Measurements from ENCODE around the gene MAGEB1.

MAGEB1 gene

GRCh38 chrX:30228526-30228925 lies 18.4 kb upstream of the MAGEB1 start:
- Histone ChIP-seq H3K27ac (replicated peaks) (no peak overlapping the region), H3K4me3 (replicated peaks; ENCODE audit: insufficient read depth, low read length) (no peak overlapping the region), H3K27me3 (ENCODE audit: insufficient read depth, poor library complexity, severe bottlenecking) (no peaks in the 10 kb centered on the region)
- DNase-seq (ENCODE audit: low read depth in 1 of 2, low spot score in 1 of 2) = no peak
- TF ChIP-seq GABPA (IDR thresholded peaks at IDR 0.05; ENCODE audit: low read depth) (no peak), POLR2AphosphoS5 (IDR thresholded peaks at IDR 0.05; ENCODE audit: low read depth) (no peak), SPI1 (IDR thresholded peaks at IDR 0.05; ENCODE audit: borderline replicate concordance, low read depth) (no peak), REST (IDR thresholded peaks at IDR 0.05; ENCODE audit: insufficient replicate concordance, low read depth) (no peak), CTCF (IDR thresholded peaks at IDR 0.05; ENCODE audit: insufficient read depth, low read length) (no peak)

GRCh38 chrX:30230395-30230794 lies 16.6 kb upstream of the MAGEB1 start, which contains the start of gene MAGEB3:
Gene MAGEB3, plus strand, starts transcription at chrX:30230657. Its CDS starts 5,268 bp downstream, at chrX:30235925.
- no peak for TF ChIP-seq POLR2AphosphoS5 (IDR thresholded peaks at IDR 0.05; ENCODE audit: low read depth)
- TF ChIP-seq GABPA (IDR thresholded peaks at IDR 0.05; ENCODE audit: low read depth) = no peak
- no peak for TF ChIP-seq REST (IDR thresholded peaks at IDR 0.05; ENCODE audit: insufficient replicate concordance, low read depth)
- no peak for TF ChIP-seq CTCF (IDR thresholded peaks at IDR 0.05; ENCODE audit: insufficient read depth, low read length)
- no peak for TF ChIP-seq SPI1 (IDR thresholded peaks at IDR 0.05; ENCODE audit: borderline replicate concordance, low read depth)
- no peak within 1 kb of the TSS for H3K27ac ChIP-seq (replicated peaks)
- H3K27me3 ChIP-seq (ENCODE audit: insufficient read depth, poor library complexity, severe bottlenecking) = no peaks in the 10 kb centered on the region
- no peak for DNase-seq (ENCODE audit: low read depth in 1 of 2, low spot score in 1 of 2)
- H3K4me3 ChIP-seq (replicated peaks; ENCODE audit: insufficient read depth, low read length) = no peak within 1 kb of the TSS

- TF ChIP-seq SPI1 (IDR thresholded peaks at IDR 0.05; ENCODE audit: borderline replicate concordance, low read depth) = no peak
- TF ChIP-seq POLR2AphosphoS5 (IDR thresholded peaks at IDR 0.05; ENCODE audit: low read depth) = no peak
- no peak for TF ChIP-seq REST (IDR thresholded peaks at IDR 0.05; ENCODE audit: insufficient replicate concordance, low read depth)
- TF ChIP-seq CTCF (IDR thresholded peaks at IDR 0.05; ENCODE audit: insufficient read depth, low read length) = no peak
- no peak for TF ChIP-seq GABPA (IDR thresholded peaks at IDR 0.05; ENCODE audit: low read depth)
- H3K27ac ChIP-seq (replicated peaks) = no peak within 1 kb of the TSS
- no peaks in the 10 kb centered on the region for H3K27me3 ChIP-seq (ENCODE audit: insufficient read depth, poor library complexity, severe bottlenecking)
- no peak within 1 kb of the TSS for H3K4me3 ChIP-seq (replicated peaks; ENCODE audit: insufficient read depth, low read length)
- no peak for DNase-seq (ENCODE audit: low read depth in 1 of 2, low spot score in 1 of 2)
Observed at GRCh38 chrX:30241724-30242415, 5.1 kb upstream of the MAGEB1 start, which contains the start of gene MAGEB4. Gene MAGEB4, plus strand, starts transcription at chrX:30242000. Its CDS starts 136 bp downstream, at chrX:30242136.
